PFSK-1 (cell line): Measurements from ENCODE around the gene NOL11. TPM values are rescaled to one million over a fixed set of nuclear protein-coding genes. Genes with fewer than 3 reads are reported as not detected.

Source experiments
- FOXP2 ChIP-seq: optimal IDR thresholded peaks from 2 replicates; pipeline ENCODE3; 2011; ENCODE audit warnings: borderline replicate concordance, control low read depth, inconsistent platforms; ENCODE audit not compliant: insufficient read depth; ENCODE audit errors: extremely low read length, extremely low read depth
- POLR2AphosphoS5 ChIP-seq: IDR thresholded peaks from 2 replicates; pipeline ENCODE4 v1.6.1; 2012; ENCODE audit warnings: low read depth, mild to moderate bottlenecking, control low read depth, low read length, moderate library complexity
- SIN3A ChIP-seq: IDR thresholded peaks from 2 replicates; pipeline ENCODE4 v1.6.1; 2012; ENCODE audit warnings: mild to moderate bottlenecking, low read length, moderate library complexity, borderline replicate concordance; ENCODE audit not compliant: insufficient read depth
- TAF1 ChIP-seq: IDR thresholded peaks from 2 replicates; pipeline ENCODE4 v1.6.1; 2012; ENCODE audit warnings: low read length, control low read depth, borderline replicate concordance; ENCODE audit not compliant: insufficient read depth
- polyA plus RNA-seq: library from polyadenylated mRNA; unstranded; fragments of >200 nt; gene quantifications from one replicate; pipeline ENCODE4 v1.2.1, GENCODE V29; 2012; ENCODE audit warnings: low read depth, missing spikeins; ENCODE audit not compliant: insufficient read length
- TF ChIP-seq, protein P1 (sequence below), 2 experiments: IDR thresholded peaks; 2 replicates each; pipeline versions ENCODE4 v1.6.1 to v1.8.0; 2011 to 2012; ENCODE audit warnings: low read depth in 2 of 2, low read length in 2 of 2, control low read depth in 1 of 2, inconsistent platforms in 1 of 2, mild to moderate bottlenecking in 1 of 2, moderate library complexity in 1 of 2; ENCODE audit not compliant: insufficient read depth in 1 of 2

Gene NOL11
- 54.3 TPM for polyA plus RNA-seq

DNA sequence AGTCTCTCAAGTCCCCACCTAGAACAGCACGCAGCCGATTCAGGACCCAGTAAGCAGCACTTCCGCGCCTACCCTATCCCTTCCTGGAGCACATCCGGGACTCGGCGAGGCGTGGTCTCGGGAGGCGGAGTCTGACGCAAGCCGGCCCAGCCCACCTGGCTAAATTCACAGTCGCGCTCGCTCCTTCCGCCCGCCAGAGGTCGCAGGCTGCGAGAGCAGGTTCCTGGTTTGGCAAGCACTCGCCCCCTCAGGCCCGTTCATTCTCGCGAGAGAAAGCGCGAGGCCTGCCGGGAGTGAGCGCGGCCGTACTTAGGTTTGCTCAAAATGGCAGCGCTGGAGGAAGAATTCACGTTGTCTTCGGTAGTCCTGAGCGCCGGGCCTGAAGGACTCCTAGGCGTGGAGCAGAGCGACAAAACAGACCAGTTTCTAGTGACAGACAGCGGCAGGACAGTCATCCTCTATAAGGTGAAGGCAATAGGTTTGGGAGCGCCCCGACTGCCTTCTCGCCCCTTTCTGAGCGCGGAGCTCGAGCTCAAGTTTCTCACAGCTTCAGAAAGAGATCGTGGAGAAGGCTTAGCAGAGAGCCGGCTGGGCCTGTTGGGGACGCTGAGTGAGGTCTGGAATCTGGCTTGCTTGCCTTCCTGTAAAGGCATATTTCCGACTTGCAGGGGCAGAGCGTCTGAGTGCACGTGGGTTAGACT is at the start of gene NOL11:
Gene NOL11 (plus strand): TSS at position 313 of the 701 bp plus-strand sequence. CDS start 12 bp downstream, at position 325.
- TF ChIP-seq SIN3A (peak; percentile 69), POLR2AphosphoS5 (peak; percentile 99), TAF1 (peak; percentile 97; the same call in 1 of the 2 replicates), FOXP2 (peak; percentile 85)
- TF ChIP-seq, protein P1, sequence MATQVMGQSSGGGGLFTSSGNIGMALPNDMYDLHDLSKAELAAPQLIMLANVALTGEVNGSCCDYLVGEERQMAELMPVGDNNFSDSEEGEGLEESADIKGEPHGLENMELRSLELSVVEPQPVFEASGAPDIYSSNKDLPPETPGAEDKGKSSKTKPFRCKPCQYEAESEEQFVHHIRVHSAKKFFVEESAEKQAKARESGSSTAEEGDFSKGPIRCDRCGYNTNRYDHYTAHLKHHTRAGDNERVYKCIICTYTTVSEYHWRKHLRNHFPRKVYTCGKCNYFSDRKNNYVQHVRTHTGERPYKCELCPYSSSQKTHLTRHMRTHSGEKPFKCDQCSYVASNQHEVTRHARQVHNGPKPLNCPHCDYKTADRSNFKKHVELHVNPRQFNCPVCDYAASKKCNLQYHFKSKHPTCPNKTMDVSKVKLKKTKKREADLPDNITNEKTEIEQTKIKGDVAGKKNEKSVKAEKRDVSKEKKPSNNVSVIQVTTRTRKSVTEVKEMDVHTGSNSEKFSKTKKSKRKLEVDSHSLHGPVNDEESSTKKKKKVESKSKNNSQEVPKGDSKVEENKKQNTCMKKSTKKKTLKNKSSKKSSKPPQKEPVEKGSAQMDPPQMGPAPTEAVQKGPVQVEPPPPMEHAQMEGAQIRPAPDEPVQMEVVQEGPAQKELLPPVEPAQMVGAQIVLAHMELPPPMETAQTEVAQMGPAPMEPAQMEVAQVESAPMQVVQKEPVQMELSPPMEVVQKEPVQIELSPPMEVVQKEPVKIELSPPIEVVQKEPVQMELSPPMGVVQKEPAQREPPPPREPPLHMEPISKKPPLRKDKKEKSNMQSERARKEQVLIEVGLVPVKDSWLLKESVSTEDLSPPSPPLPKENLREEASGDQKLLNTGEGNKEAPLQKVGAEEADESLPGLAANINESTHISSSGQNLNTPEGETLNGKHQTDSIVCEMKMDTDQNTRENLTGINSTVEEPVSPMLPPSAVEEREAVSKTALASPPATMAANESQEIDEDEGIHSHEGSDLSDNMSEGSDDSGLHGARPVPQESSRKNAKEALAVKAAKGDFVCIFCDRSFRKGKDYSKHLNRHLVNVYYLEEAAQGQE (IDR thresholded peaks at IDR 0.05; ENCODE audit: insufficient read depth in 1 of 2, low read depth in 2 of 2, low read length in 2 of 2): peak; percentile 8 to 19; a peak in 2 of 4 replicates

DNA sequence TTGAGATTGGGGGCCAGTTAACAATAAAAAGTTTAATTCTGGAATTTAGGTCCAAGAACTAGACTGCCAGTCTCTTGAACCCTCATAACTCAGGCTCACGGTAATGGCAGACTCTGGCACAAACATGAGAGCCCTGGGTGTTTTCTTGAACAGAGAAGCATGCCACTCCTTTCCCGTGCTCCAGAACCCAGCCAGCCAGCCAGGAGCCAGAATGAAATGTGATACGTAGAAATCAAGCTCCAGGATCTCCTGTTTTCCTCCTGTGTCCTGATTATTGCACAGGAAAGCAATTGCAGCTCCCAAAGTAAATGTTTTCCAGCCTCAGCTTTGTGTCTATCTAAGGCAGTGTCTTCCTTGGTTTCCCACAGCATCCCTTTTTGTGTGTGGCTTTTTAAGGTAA is 46.2 kb upstream of the NOL11 start:
- no peak for TF ChIP-seq POLR2AphosphoS5
- no peak for TF ChIP-seq TAF1
- no peak for TF ChIP-seq SIN3A
- no peak for TF ChIP-seq FOXP2
- TF ChIP-seq, protein P1 (IDR thresholded peaks at IDR 0.05; ENCODE audit: insufficient read depth in 1 of 2, low read depth in 2 of 2, low read length in 2 of 2): no peak

- TF ChIP-seq SIN3A (no peak), POLR2AphosphoS5 (no peak), TAF1 (no peak), FOXP2 (no peak)
- TF ChIP-seq, protein P1 (IDR thresholded peaks at IDR 0.05; ENCODE audit: insufficient read depth in 1 of 2, low read depth in 2 of 2, low read length in 2 of 2): no peak
Observed at GRCh38 chr17:67672592-67673335, 45.0 kb upstream of the NOL11 start.

DNA sequence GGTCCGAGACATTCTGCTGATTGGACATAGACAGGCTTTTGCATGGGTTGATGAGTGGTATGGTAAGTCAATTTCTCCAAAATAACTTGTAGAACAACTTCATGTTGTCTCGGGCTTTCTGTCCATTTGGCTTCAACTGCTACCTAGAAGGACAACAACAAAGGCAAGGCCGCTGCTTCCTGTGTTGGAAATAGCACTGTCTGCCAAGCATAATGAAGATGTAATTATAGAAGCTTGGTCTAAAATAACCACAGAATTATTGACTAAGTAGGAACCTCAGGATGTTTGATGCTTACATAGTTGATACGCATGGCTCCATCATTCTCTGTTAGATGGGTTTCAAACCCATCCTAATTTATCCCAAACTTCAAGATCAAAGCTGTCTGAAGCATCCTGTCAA is 42.3 kb upstream of the NOL11 start:
- no peak for TF ChIP-seq FOXP2
- no peak for TF ChIP-seq TAF1
- TF ChIP-seq, protein P1 (IDR thresholded peaks at IDR 0.05; ENCODE audit: insufficient read depth in 1 of 2, low read depth in 2 of 2, low read length in 2 of 2): no peak
- TF ChIP-seq POLR2AphosphoS5: no peak
- no peak for TF ChIP-seq SIN3A
